Measurements from ENCODE around the gene PRKCZ.
A peak's percentile ranks its signal among the peaks of the same experiment; 100 is the strongest.

Gene PRKCZ

DNA sequence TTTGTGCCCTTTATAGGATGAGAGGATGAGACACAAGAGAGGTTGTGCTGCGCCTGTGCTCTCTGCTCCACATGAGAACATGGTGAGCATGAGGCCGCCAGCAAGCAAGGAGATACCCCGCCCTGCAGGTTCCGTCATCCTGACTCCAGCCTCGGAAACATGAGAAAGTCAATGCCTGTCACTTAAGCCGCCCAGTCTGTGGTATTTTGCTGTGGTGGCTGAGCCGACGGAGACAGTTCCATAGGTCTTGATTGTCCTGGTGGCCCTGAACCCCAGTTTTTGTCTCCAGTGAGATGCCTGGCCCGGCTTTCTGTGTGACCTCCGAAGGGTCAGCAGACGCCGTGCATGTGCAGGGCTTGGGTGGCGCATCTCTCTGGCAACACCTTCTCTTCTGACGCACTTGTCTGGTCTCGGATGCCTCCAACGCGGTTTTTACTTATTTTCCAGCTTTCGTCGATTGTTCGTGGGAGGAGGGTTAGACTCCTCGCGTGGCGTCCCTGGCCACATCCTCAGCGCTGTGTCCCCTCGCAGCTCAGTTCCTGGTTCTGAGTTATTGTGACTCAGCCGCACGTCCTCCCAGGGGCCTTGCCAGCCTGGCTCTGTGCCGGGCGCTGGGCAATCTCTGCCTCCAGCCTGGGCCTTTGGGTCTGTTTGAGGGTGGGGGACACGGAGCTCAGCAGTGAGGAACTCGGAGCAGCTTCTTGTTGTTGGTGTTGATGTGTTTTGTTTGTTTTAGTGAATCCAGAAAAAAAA, 74.4 kb downstream of the PRKCZ start:
- no peak for DNase-seq

DNA sequence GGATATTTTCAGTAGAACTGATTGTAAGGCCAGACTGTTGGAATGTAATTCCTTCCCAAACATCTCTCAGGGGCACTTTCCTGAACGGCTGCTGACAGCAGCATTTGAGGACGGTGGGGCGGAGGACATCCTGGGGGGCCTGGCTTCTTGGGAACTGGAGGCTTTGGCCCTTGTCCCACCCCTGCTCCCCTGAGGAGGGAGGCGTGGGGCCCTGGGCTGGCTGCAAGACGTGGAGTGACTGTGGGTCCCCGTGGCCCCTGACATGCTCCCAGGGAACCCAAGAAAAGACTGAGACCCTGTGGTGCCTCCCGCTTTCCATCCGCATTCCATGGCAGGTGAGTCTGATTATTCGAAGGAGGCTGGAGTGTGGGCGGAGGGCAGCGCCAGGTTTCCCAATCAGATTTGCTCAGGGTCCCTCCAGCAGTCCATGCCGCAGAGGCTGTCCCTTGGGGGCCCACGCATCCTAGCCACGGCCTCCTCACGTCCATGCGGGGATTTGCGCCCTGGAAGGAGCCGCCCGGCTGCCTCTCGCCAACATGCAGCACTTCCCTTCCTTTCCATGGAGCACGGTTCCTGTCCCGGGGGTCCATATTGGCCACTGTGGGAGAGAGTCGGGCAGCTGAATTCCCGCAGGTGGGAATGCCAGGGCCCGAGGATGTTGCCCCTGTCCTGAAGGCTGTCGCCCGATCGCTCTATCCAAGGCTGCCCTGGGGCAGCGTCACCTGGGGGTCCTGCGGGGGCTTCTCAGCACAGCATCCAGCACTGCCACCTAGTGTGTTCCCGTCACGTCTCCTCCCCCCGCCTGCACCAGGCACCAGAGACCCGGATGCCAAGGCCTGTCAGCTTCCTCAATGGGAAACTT, 75.4 kb downstream of the PRKCZ start:
- no peak for DNase-seq

DNA sequence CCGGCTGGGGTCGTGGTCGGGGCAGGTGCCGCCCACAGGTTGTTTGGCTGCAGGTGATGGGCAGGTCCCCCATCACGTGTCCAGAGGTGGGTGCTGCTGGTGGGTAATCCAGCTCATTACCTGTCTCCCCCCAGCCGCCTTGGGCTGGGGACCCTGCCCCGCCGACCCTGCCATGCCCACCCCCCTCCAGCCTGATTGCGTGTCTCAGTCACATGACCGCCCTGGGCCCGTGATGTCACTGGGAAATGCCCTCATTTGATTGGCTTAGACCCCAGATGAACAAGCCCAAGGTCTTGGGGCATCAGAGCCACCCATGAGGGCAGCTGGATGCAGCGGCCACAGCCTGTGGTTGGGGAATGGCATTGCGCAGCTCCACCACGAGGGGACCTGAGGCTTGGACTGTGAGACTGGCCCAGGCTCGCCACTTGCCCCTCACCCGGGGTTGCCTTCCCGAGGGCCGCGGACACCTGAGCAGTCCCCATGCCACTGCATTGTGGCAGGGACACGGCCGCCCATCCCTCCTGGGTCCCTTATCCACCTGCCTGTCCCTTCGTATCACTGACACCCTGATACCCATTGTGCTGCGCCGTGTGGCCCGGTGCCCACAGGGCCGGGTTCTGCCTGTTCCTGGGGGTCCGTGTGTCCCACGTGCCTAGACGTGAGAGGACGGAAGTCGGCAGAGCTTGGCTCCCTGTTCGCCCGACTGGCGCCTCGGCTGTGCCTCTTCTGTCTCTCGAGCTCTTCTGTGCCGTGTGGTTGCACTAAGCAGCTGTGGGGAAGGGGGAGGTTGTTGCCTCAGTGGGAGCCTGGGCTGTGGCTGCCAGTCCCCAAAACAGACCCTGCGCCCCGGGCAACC, 76.3 kb downstream of the PRKCZ start:
- DNase-seq = no peak

DNA sequence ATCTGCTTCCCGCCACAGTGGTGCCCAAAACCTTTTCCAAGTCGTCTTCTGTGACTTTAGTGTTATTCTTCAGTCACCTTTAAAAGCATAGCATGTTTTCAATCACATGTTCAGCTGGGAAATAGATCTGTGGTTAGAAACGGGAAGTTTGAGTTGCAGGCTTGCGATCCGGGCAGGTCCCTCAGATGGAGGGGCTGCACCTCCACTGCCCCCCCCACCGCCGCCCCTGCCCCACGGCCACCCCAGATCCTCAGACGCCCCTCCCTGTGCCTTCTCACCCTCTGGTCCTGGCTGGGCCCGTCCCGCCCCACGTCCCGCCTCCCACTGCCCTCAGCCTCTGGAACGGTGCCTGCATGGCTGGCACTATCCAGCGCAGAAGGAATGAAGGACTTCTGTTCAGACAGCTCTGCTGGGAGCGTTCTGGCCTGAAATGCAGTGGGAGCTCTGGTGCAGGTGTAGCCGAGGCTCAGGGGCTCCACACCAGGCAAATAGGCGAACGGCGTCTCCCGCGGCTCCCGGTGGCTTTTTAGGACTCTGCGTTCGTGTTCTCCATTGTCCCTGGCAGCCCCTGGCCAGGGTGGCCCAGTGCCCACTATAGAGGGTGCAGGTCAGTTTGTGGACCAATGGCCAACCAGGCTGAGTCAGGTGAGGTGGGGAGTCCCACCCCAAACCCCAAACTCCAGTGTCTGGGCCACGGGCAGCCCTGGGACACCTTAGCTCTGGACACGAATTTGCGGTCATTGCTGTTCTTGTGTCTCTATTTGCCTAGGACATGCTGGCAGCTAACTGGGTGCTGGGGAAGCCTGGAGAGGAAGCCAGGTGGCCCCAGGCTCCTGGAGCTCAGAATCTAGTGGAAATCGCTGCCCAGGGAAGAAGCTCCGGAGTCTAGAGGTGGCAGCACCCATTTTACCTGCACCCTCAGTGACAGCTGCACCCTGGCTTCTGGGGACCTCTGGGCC, 77.3 kb downstream of the PRKCZ start:
- no peak for DNase-seq

DNA sequence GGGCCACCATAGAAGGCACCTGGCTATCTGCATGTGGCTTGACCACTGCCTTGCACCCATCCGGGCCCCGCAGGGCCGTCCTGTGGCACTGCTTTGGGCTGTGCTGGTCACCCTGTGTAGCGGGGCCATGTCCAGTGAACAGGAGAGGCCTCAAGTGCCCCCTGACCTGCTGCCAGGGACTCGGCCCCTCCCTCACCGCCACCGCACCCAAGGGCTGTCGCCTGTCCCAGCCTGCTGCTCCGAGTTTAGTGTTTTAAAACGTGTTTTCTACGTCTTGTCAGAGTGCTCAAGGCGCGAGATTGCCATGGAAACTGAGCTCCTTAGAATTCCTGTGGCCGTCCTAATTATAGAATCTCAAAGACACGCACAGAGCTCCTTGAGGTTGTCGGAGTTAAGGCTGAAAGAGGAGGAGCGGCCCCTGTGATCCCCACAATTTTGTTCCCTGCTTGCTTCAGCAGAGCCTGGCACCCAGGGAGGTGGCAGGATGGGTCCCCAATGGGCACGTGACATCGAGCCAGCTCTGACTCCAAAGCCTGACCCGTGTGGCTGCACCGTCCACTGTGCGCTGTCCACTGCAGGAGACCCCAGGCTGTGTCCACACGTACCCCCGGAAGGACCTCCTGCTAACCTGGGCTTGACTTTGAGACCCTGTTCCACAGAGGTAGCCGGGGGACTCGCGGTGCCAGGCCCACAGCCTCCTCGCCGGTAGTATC, 78.1 kb downstream of the PRKCZ start:
- DNase-seq = no peak

- DNase-seq = no peak
Observed at GRCh38 chr1:2129256-2129943, 79.2 kb downstream of the PRKCZ start.

GRCh38 chr1:2130156-2130555, 79.9 kb downstream of the PRKCZ start:
- no peak for DNase-seq

GRCh38 chr1:2130871-2131289, 80.7 kb downstream of the PRKCZ start:
- DNase-seq = no peak

DNA sequence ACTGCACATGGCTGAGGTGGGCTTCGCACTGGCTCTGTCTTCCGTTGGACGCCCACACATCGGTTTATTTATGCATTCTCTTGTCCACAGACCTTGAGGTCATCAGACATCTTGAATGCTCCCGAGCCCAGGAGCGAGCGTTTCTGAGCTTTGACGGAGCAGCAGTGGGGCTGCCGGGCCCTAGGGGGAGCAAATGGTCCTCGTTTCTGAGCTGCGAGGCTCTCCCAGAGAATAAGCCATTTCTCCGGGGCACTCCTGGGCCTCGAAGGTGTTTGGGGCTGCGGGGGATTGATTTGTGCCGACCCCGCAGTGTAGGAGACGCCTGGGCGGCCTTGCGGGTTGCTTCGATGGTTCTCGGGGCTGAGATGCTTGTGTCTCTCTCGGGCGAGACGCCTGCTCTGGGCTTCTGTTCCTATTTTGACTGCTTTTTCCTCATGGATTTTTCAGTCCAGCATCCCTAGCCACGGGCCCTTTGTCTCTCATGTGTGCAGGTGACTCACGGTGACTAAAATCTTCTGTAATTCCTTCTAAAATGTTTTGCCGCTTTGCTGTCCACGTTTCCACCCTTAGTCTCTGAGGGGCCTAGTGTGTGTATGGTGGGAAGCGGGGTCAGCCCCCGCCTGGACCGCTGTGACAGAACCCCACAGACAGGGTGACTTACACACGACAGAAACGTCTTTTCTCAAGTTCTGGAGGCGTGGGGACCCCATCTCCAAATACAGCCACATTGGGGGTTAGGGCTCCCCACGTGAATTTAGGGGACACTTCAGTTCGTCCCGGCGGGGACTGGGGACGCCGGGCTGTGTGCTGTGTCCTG, 82.2 kb downstream of the PRKCZ start:
- peak; percentile 69 for DNase-seq

DNA sequence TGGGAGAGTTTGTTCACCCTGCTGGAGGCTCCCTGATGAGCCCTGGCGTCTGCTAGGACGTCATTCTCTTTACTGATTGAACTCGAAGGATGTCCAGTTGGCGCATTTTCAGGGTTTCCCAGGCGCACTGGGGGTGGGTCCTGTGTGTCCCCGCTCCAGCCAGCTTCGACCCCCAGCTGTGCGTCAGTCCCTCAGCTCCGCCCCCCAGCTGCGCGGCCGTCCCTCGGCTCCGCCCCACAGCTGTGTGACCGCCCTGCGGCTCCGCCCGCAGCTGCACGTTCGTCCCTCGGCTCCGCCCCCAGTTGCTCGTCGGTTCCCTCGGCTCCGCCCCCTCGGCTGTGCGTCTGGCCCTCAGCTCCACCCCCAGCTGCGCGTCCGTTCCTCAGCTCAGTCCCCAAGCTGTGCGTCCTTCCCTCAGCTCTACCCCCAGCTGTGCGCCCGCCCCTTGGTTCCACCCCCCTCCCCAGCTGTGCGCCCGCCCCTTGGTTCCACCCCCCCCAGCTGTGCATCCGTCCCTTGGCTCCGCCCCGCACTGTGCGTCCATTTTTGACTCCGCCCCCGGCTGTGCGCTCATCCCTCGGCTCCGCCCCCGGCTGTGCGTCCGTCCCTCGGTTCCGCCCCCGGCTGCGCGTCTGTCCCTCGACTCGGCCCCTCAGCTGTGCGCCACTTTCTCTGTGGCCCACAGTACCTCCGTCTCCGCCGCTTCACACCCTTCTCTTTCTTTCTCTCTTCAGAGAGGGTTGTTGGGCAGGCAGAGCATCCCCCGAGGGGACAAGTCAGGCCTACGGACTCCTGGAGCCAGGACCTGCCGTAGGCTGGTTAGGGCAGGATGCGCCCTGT, 83.0 kb downstream of the PRKCZ start:
- DNase-seq = peak; percentile 87

- DNase-seq = no peak
Observed at GRCh38 chr1:2133879-2134215, 83.6 kb downstream of the PRKCZ start.

DNA sequence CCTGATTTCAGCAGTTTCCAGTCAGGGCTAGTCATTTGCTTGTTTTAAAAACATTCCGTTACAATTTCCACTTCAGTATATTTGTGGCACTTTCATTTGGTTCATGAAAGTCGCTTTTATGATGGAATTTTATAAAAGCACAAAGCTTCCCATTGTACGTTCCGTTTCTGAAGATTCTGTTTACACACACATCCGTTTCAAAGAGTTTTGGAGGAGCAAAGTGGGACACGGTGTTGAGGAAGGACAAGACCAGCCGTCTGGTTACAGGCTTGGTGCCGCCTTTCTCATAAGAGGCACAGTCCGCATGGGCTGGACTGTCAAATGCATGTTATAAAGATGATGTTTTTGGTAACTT, 84.0 kb downstream of the PRKCZ start:
- DNase-seq = no peak

DNA sequence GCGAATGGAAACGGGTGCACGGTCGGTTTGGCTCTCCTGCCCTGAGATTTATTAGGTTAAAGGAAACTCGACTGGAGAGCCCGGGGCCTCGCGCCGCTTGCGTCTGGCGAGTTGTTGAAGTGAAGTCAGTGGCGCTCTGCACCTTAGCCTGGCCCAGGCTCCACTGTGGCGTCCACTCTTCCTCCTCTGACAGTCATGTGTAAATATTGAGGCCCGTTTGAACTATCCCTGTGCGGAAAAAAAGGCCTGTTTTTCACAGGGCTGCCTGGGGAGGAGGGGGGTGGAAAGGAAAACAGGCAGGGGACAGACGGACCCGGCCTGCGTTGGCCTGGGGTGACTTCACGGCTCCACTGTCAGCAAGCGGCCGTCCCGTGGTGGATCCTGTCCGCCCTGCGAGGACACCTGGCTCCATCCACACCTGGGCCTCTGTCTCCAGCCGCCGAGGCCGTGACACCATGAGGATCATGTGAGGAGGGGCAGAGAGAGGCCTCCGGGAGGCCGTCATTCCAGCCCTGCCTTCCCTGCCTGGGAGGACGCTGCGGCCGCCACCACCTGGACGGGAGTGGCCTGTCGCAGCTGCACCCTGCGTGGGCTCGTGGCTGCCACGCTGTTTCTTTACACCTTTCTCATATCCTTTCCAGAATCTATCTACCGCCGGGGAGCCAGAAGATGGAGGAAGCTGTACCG, 84.6 kb downstream of the PRKCZ start:
- DNase-seq = no peak

- DNase-seq = no peak
Observed at GRCh38 chr1:2135441-2135841, 85.2 kb downstream of the PRKCZ start.

GRCh38 chr1:2135941-2136340, 85.7 kb downstream of the PRKCZ start:
- DNase-seq = no peak

GRCh38 chr1:2136386-2137235, 86.4 kb downstream of the PRKCZ start:
- no peak for DNase-seq
